Astrocyte (in vitro differentiated cells and primary cell): ENCODE measurements around the gene CCR5. TPM values are rescaled to one million over a fixed set of nuclear protein-coding genes. Genes with fewer than 3 reads are reported as not detected.

Source experiments
- DNase-seq: peaks from one replicate; pipeline ENCODE4 v3.0.0-alpha.2; 2010; ENCODE audit warnings: low read depth
- FAIRE-seq: peaks from 2 replicates; lab custom pipeline; 2011; peaks lifted over from hg19 to GRCh38; lab: Jason Lieb, UNC
- H2AFZ ChIP-seq: 2 replicates; pipeline ENCODE4 v1.6.0; 2012; ENCODE audit warnings: low read depth, low read length, inconsistent platforms
- H3K27ac ChIP-seq: 2 replicates; pipeline ENCODE4 v1.5.1; 2011; ENCODE audit warnings: low read depth, low read length, inconsistent platforms
- H3K27me3 ChIP-seq: 2 replicates; pipeline ENCODE4 v1.6.0; 2011; ENCODE audit warnings: low read length, inconsistent platforms; ENCODE audit not compliant: insufficient read depth
- H3K36me3 ChIP-seq: 2 replicates; pipeline ENCODE4 v1.5.1; 2011; ENCODE audit warnings: low read length, inconsistent platforms; ENCODE audit not compliant: insufficient read depth
- H3K4me1 ChIP-seq: 2 replicates; pipeline ENCODE4 v1.5.1; 2011; ENCODE audit warnings: low read length, inconsistent platforms; ENCODE audit not compliant: insufficient read depth
- H3K4me2 ChIP-seq: 2 replicates; pipeline ENCODE4 v1.6.0; 2012; ENCODE audit warnings: low read length, inconsistent platforms
- H3K4me3 ChIP-seq: 2 replicates; pipeline ENCODE4 v1.5.1; 2011; ENCODE audit warnings: low read depth, mild to moderate bottlenecking, low read length, inconsistent platforms; ENCODE audit not compliant: insufficient read depth
- H3K79me2 ChIP-seq: 2 replicates; pipeline ENCODE4 v1.6.0; 2012; ENCODE audit warnings: mild to moderate bottlenecking, low read length, inconsistent platforms; ENCODE audit not compliant: insufficient read depth
- H3K9ac ChIP-seq: 2 replicates; pipeline ENCODE4 v1.6.0; 2012; ENCODE audit warnings: mild to moderate bottlenecking, low read length, inconsistent platforms
- H3K9me3 ChIP-seq: 2 replicates; pipeline ENCODE4 v1.5.1; 2012; ENCODE audit warnings: low read depth, mild to moderate bottlenecking, low read length, inconsistent platforms; ENCODE audit not compliant: insufficient read depth
- H4K20me1 ChIP-seq: 2 replicates; pipeline ENCODE4 v1.6.0; 2012; ENCODE audit warnings: low read length, inconsistent platforms; ENCODE audit not compliant: insufficient read depth
- H3K27ac Mint-ChIP-seq: one replicate; pipeline ENCODE4 v1.8.0; 2021; ENCODE audit warnings: mild to moderate bottlenecking, mixed read lengths; ENCODE audit not compliant: unreplicated experiment
- H3K27me3 Mint-ChIP-seq: one replicate; pipeline ENCODE4 v1.8.0; 2021; ENCODE audit warnings: low read depth, mixed read lengths; ENCODE audit not compliant: unreplicated experiment
- H3K36me3 Mint-ChIP-seq: one replicate; pipeline ENCODE4 v1.8.0; 2021; ENCODE audit warnings: low read depth, mixed read lengths; ENCODE audit not compliant: unreplicated experiment
- H3K4me1 Mint-ChIP-seq: one replicate; pipeline ENCODE4 v1.8.0; 2021; ENCODE audit warnings: low read depth, mixed read lengths; ENCODE audit not compliant: unreplicated experiment
- H3K4me3 Mint-ChIP-seq: one replicate; pipeline ENCODE4 v1.8.0; 2021; ENCODE audit warnings: mild to moderate bottlenecking, moderate library complexity, mixed read lengths; ENCODE audit not compliant: unreplicated experiment
- H3K9me3 Mint-ChIP-seq: one replicate; pipeline ENCODE4 v1.8.0; 2021; ENCODE audit warnings: mild to moderate bottlenecking, mixed read lengths; ENCODE audit not compliant: unreplicated experiment
- CTCF ChIP-seq: IDR thresholded peaks from 2 replicates; pipeline ENCODE4 v1.5.1; 2011; ENCODE audit warnings: low read depth, mild to moderate bottlenecking, inconsistent platforms, low read length, moderate library complexity; ENCODE audit not compliant: insufficient read depth
- EZH2 ChIP-seq: IDR thresholded peaks from 2 replicates; pipeline ENCODE4 v1.6.1; 2012; ENCODE audit warnings: mild to moderate bottlenecking, low read length, inconsistent platforms; ENCODE audit not compliant: insufficient read depth
- total RNA-seq: library from RNA; stranded (reverse); gene quantifications from 2 replicates; pipeline ENCODE4 v1.2.1, GENCODE V29; 2021

Gene CCR5
- total RNA-seq, 1 donor from 2014 or later, result not detected

DNA sequence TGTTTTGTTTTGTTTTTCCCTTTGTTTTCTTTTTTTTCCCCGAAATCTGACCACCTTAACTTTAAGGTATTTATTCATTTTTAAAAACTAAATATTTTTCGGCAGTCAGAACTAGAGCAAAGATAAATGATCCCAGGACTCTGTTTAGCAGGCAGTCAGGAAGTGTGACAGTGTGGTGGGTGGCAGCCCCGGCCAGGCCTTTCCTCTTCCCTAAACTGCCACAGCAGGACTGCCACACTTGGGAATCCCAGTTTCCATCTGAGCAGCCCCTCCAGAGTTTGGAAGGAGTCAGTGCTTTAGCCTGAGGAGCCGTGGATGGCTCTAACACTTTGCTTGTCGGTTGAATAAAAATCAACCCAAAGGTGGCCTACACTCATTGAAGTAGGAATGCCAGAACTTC lies 43.2 kb downstream of the CCR5 start:
- H2AFZ ChIP-seq, result no peak overlapping the region
- no peak overlapping the region for H3K4me3 ChIP-seq
- H3K79me2 ChIP-seq, result no peaks in the 10 kb centered on the region
- H3K9me3 Mint-ChIP-seq, result no peaks in the 10 kb centered on the region
- no peak overlapping the region for H3K4me3 Mint-ChIP-seq
- TF ChIP-seq EZH2 (no peak), CTCF (no peak)
- H3K36me3 Mint-ChIP-seq, result no peaks in the 10 kb centered on the region
- no peak for DNase-seq
- H3K27ac ChIP-seq, result no peak overlapping the region
- peaks cover 9% of the 10 kb centered on the region for H3K4me1 Mint-ChIP-seq
- no peak for FAIRE-seq
- H3K36me3 ChIP-seq, result no peaks in the 10 kb centered on the region
- H3K27me3 ChIP-seq, result no peaks in the 10 kb centered on the region
- no peaks in the 10 kb centered on the region for H4K20me1 ChIP-seq
- peaks cover 4% of the 10 kb centered on the region for H3K4me1 ChIP-seq
- no peak overlapping the region for H3K4me2 ChIP-seq
- no peak overlapping the region for H3K27ac Mint-ChIP-seq
- no peaks in the 10 kb centered on the region for H3K9me3 ChIP-seq
- peaks cover 8% of the 10 kb centered on the region for H3K27me3 Mint-ChIP-seq
- no peak overlapping the region for H3K9ac ChIP-seq

DNA sequence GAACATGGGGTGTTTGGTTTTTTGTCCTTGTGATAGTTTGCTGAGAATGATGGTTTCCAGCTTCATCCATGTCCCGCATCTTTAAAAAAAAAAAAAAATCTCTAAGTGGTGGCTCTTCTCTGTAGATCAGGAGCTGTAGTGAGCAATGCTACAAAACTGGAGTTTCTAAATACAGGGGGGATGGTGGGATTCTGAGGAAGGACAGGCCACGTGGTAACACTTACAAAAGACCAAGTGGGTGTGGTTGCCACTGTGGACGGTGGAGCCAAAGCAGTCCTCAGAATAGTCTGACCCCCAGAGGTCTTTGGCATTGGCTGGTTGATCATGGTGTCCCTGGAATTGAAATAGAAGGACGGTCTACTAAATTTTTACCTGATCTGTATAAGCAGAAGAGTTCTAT lies 44.0 kb downstream of the CCR5 start:
- Mint-ChIP-seq H3K4me1 (peaks cover 9% of the 10 kb centered on the region), H3K27me3 (peaks cover 8% of the 10 kb centered on the region), H3K9me3 (no peaks in the 10 kb centered on the region), H3K36me3 (no peaks in the 10 kb centered on the region), H3K4me3 (no peak overlapping the region), H3K27ac (no peak overlapping the region)
- Histone ChIP-seq H3K4me3 (no peak overlapping the region), H3K27ac (no peak overlapping the region), H3K4me1 (peaks cover 4% of the 10 kb centered on the region), H4K20me1 (no peaks in the 10 kb centered on the region), H3K9ac (no peak overlapping the region), H3K9me3 (no peaks in the 10 kb centered on the region), H3K79me2 (no peaks in the 10 kb centered on the region), H2AFZ (no peak overlapping the region), H3K4me2 (no peak overlapping the region), H3K36me3 (no peaks in the 10 kb centered on the region), H3K27me3 (no peaks in the 10 kb centered on the region)
- FAIRE-seq (no peak), DNase-seq (no peak)
- TF ChIP-seq EZH2, result no peak

DNA sequence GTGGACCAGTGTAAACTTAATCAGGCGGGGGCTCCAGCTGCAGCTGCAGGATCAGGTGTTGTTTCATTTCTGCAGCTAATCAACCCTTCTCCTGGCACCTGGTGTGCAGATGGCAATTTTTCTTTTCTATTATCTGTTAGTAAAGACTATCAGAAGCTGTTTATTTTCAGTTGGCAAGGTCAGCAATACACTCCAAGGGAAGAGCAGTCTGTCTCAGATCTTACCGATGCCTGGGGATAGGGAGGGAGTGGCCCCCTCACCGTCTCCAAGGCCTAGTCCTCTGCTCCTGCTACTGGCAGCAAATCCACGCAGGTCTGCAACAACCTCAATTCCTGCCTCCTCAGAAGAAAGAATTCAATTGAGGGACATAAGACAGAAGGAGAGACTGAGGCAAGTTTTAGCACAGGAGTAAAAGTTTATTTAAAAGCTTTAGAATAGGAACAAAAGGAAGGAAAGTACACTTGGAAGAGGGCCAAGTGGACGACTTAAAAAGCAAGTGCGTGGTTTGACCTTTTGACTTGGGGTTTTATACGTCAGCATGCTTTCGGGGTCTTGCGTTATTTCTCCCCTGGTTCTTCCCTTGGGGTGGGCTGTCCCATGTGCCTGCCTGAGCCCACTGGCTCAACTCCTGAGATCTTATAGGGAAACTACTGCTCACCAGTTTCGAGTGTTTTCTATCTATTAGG lies 45.5 kb downstream of the CCR5 start:
- H3K4me2 ChIP-seq, result no peak overlapping the region
- TF ChIP-seq CTCF (no peak), EZH2 (no peak)
- no peaks in the 10 kb centered on the region for H3K4me1 ChIP-seq
- no peak overlapping the region for H3K4me3 ChIP-seq
- no peaks in the 10 kb centered on the region for H3K9me3 Mint-ChIP-seq
- H3K4me3 Mint-ChIP-seq, result no peak overlapping the region
- H3K36me3 ChIP-seq, result no peaks in the 10 kb centered on the region
- H3K27ac Mint-ChIP-seq, result no peak overlapping the region
- H3K27me3 ChIP-seq, result no peaks in the 10 kb centered on the region
- H3K9me3 ChIP-seq, result no peaks in the 10 kb centered on the region
- no peak overlapping the region for H2AFZ ChIP-seq
- H4K20me1 ChIP-seq, result no peaks in the 10 kb centered on the region
- peaks cover 5% of the 10 kb centered on the region for H3K4me1 Mint-ChIP-seq
- FAIRE-seq, result no peak
- peaks cover 8% of the 10 kb centered on the region for H3K27me3 Mint-ChIP-seq
- H3K9ac ChIP-seq, result no peak overlapping the region
- H3K36me3 Mint-ChIP-seq, result no peaks in the 10 kb centered on the region
- no peak overlapping the region for H3K27ac ChIP-seq
- H3K79me2 ChIP-seq, result no peaks in the 10 kb centered on the region
- DNase-seq, result no peak
